Calu3 (cell line): ENCODE measurements around the gene FBXO46. TPM values are rescaled to one million over a fixed set of nuclear protein-coding genes. Genes with fewer than 3 reads are reported as not detected.
A peak's percentile ranks its signal among the peaks of the same experiment; 100 is the strongest.

Source experiments
- BruUV-seq: library from RNA; stranded (reverse); fragments of 400-500 nt; replicated peaks from 2 replicates; lab custom pipeline; 2021; lab: Mats Ljungman, UMichigan
- CTCF ChIA-PET: fragments of 300-600 bp; sonication (Branson Sonifier 250); formaldehyde crosslinking; loops from one replicate; lab custom pipeline; 2022; ENCODE audit warnings: antibody characterized with exemption; lab: Charles Lee
- DNase-seq: peaks from one replicate; pipeline ENCODE4 v3.0.0; 2022
- H3K27ac Mint-ChIP-seq: one replicate; pipeline ENCODE4 v1.8.0; 2022; ENCODE audit warnings: mixed read lengths; ENCODE audit not compliant: unreplicated experiment
- H3K27me3 Mint-ChIP-seq: one replicate; pipeline ENCODE4 v1.8.0; 2022; ENCODE audit warnings: mixed read lengths; ENCODE audit not compliant: unreplicated experiment
- H3K36me3 Mint-ChIP-seq: one replicate; pipeline ENCODE4 v1.8.0; 2022; ENCODE audit warnings: mild to moderate bottlenecking, moderate library complexity, mixed read lengths; ENCODE audit not compliant: insufficient read depth, unreplicated experiment
- H3K4me1 Mint-ChIP-seq: one replicate; pipeline ENCODE4 v1.8.0; 2022; ENCODE audit warnings: mild to moderate bottlenecking, low read depth, mixed read lengths; ENCODE audit not compliant: unreplicated experiment
- H3K4me3 Mint-ChIP-seq: one replicate; pipeline ENCODE4 v1.8.0; 2022; ENCODE audit warnings: mild to moderate bottlenecking, low read depth, moderate library complexity, mixed read lengths; ENCODE audit not compliant: unreplicated experiment
- H3K9me3 Mint-ChIP-seq: one replicate; pipeline ENCODE4 v1.8.0; 2022; ENCODE audit warnings: low read depth, mixed read lengths; ENCODE audit not compliant: unreplicated experiment
- CTCF ChIP-seq: fragments of 200-600 bp; IDR thresholded peaks from one replicate; pipeline ENCODE4 v1.8.0; 2022; ENCODE audit warnings: antibody characterized with exemption; ENCODE audit not compliant: unreplicated experiment
- intact Hi-C: fragments of 100-400 bp; cut with micrococcal nuclease; formaldehyde crosslinking; loops from one replicate; pipeline ENCODE4 v1.10.0; 2022; ENCODE audit not compliant: unreplicated experiment
- total RNA-seq: library from RNA; stranded (reverse); gene quantifications from 2 replicates; pipeline ENCODE4 v1.2.3, GENCODE V29; 2022

Gene FBXO46
- total RNA-seq, 1 experiment from 2014 or later = 53.6 TPM

- TF ChIP-seq CTCF = no peak
- CTCF ChIA-PET = no interaction called here
- BruUV-seq = no TSS peak
- H3K9me3 Mint-ChIP-seq = no peaks in the 10 kb centered on the region
- no peaks in the 10 kb centered on the region for H3K27me3 Mint-ChIP-seq
- H3K4me1 Mint-ChIP-seq = peaks cover 8% of the 10 kb centered on the region
- DNase-seq = no peak
- no peak overlapping the region for H3K4me3 Mint-ChIP-seq
- intact Hi-C loops = no loop called here
- H3K36me3 Mint-ChIP-seq = peaks cover 45% of the 10 kb centered on the region
- H3K27ac Mint-ChIP-seq = no peak overlapping the region
Measured at GRCh38 chr19:45701676-45702075, 29.0 kb downstream of the FBXO46 start.

DNA sequence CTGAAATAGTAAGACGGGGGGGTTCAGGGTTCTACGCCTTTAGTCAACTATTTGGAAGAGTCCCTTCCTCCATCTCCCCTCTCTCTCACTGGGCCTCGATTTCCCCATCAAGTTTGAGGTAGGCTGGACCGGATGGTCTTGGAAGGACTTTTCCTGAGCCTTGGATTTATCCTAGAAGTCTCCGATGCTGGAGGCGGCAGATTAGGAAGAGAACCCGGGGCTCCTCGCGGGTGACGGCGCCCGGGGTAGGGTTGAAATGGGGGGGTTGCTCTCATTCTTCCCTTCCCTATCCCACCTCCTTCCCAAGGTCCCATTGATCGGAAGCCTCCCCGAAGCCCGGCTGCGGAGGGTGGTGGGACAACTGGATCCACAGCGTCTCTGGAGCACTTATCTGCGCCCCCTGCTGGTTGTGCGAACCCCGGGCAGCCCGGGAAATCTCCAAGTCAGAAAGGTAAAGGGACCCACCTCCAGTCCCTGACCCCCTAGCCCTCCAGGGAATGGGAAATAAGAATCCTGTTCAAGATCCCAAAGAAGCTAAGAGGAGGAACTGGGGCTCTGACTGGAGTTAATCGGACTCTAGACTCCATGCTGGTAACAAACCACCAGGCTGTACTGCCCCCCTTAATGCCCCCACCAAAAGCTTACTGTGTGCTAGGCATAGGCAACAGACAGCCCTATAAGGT, 37.4 kb downstream of the FBXO46 start:
- intact Hi-C loops = no loop called here
- peaks cover 8% of the 10 kb centered on the region for H3K4me1 Mint-ChIP-seq
- peak; percentile 92 for DNase-seq
- no peaks in the 10 kb centered on the region for H3K9me3 Mint-ChIP-seq
- BruUV-seq = no TSS peak
- H3K36me3 Mint-ChIP-seq = peaks cover 68% of the 10 kb centered on the region
- H3K4me3 Mint-ChIP-seq = peak overlapping the region; percentile 82
- H3K27me3 Mint-ChIP-seq = no peaks in the 10 kb centered on the region
- peak; percentile 96 for TF ChIP-seq CTCF
- CTCF ChIA-PET = interaction anchor here (0.7 to 4.1 kb wide), 17 partner anchors 11 to 269 kb away, joined by 3 to 46 read pairs (median 5); partner anchors contain the start of genes FBXO46, OPA3 and SIX5
- H3K27ac Mint-ChIP-seq = peak overlapping the region; percentile 90

DNA sequence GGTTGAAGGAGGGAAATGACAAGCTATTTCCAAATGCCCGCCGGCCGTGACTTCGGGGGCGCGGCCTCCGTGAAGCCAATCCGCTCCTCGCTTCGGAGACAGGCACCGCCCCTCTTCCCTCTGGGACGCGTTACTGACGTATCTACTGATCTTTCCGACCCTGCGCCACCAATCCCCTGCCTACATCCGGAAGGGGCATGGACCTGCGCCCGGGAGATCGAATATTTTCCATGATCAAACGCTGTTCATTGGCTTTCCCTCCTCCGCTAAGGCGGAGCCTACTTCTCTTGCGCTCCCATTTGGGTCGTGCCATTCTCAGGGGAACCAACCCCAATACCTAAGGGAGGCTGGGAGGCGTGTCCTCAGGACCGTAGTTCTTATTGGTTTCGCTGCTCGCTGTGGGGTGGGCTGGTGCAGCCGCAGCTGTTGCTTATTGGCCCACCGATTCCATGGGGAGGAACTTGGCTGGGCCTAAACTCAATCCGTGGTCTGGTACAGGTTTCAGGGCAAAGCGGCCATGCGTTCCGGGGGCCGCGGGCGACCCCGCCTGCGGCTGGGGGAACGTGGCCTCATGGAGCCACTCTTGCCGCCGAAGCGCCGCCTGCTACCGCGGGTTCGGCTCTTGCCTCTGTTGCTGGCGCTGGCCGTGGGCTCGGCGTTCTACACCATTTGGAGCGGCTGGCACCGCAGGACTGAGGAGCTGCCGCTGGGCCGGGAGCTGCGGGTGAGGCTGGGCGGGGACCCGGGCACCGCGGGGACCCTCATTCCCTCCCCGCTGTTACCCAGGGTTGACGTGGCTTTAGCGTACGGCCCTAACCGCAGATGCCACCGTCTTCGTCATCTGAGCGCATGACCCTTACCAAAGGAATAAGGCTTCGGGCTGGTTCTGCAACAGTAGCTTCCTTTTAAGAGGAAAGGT, 38.2 kb downstream of the FBXO46 start, which contains the start of gene QPCTL:
QPCTL (plus strand) TSS at position 480 of the 919 bp plus-strand sequence; CDS start at position 518, 38 bp downstream.
- intact Hi-C loops = no loop called here

More for the DNA sequence above, 38.2 kb downstream of the FBXO46 start, which contains the start of gene QPCTL:
- CTCF ChIA-PET = interaction anchor here (0.6 to 4.1 kb wide), 23 partner anchors 10 to 386 kb away, joined by 3 to 46 read pairs (median 4); partner anchors contain the start of genes FBXO46, IRF2BP1, OPA3 and SIX5
- H3K4me1 Mint-ChIP-seq = peaks cover 3% of the 10 kb centered on the region
- peaks cover 66% of the 10 kb centered on the region for H3K36me3 Mint-ChIP-seq
- H3K27ac Mint-ChIP-seq = peak within 1 kb of the TSS; percentile 90
- BruUV-seq = TSS peak; percentile 56
- H3K9me3 Mint-ChIP-seq = no peaks in the 10 kb centered on the region
- peak; percentile 99 for DNase-seq
- no peak for TF ChIP-seq CTCF
- no peaks in the 10 kb centered on the region for H3K27me3 Mint-ChIP-seq
- peak within 1 kb of the TSS; percentile 82 for H3K4me3 Mint-ChIP-seq
